ENCODE results near the gene PRR29. TPM values are rescaled to one million over a fixed set of nuclear protein-coding genes. Genes with fewer than 3 reads are reported as not detected.

PRR29 gene
- total RNA-seq, 1 donor from 2014 or later: 3.7 TPM

DNA sequence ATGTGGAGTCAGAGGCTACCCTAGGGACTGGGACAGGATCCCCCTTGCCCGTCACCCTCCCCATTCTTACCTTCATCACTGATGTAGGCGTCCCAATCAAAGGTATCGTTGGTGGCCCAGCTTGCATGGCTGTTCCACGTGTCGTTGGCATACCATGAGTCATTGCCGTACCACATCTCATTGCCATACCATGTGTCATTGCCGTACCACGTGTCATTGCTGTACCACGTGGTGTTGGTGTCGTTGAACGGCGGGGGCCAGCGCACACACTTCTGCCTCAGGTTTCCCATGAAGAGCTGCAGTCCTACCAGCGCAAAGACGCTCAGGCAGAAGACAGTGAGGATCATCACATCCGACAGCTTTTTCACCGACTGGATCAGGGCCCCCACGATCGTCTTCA is 30.2 kb upstream of the PRR29 start:
- Mint-ChIP-seq H3K36me3 (ENCODE audit: insufficient read depth) (no peaks in the 10 kb centered on the region), H3K27ac (no peak overlapping the region), H3K9me3 (ENCODE audit: low read depth) (no peaks in the 10 kb centered on the region), H3K4me3 (ENCODE audit: low read depth) (no peak overlapping the region), H3K4me1 (ENCODE audit: low read depth) (no peaks in the 10 kb centered on the region), H3K27me3 (peaks cover 33% of the 10 kb centered on the region)
- no peak for DNase-seq (ENCODE audit: low spot score, unreplicated experiment)
- TF ChIP-seq, protein P1, sequence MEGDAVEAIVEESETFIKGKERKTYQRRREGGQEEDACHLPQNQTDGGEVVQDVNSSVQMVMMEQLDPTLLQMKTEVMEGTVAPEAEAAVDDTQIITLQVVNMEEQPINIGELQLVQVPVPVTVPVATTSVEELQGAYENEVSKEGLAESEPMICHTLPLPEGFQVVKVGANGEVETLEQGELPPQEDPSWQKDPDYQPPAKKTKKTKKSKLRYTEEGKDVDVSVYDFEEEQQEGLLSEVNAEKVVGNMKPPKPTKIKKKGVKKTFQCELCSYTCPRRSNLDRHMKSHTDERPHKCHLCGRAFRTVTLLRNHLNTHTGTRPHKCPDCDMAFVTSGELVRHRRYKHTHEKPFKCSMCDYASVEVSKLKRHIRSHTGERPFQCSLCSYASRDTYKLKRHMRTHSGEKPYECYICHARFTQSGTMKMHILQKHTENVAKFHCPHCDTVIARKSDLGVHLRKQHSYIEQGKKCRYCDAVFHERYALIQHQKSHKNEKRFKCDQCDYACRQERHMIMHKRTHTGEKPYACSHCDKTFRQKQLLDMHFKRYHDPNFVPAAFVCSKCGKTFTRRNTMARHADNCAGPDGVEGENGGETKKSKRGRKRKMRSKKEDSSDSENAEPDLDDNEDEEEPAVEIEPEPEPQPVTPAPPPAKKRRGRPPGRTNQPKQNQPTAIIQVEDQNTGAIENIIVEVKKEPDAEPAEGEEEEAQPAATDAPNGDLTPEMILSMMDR (IDR thresholded peaks at IDR 0.05; ENCODE audit: unreplicated experiment): no peak

DNA sequence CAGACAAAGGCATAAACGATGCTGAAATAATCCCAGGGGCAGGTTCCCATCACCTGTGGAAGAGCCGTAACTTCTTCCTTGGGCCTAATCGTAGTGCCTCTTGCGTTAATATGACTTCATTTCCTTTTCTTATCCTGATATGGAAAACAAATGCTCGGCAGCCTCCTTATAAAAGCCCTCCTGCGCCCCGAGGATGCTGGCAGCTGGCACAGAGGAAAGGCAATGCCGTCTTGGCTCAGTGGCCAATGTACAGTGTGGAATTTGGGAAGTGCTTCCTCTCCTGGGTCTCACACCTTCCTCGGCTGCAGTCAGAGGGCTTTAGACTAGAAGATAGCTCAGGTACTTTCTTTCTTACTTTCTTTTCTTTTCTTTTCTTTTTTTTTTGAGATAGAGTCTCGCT is 28.9 kb upstream of the PRR29 start:
- Mint-ChIP-seq H3K27ac (no peak overlapping the region), H3K4me1 (ENCODE audit: low read depth) (no peaks in the 10 kb centered on the region), H3K27me3 (peaks cover 27% of the 10 kb centered on the region), H3K4me3 (ENCODE audit: low read depth) (no peak overlapping the region), H3K9me3 (ENCODE audit: low read depth) (no peaks in the 10 kb centered on the region), H3K36me3 (ENCODE audit: insufficient read depth) (no peaks in the 10 kb centered on the region)
- TF ChIP-seq, protein P1 (IDR thresholded peaks at IDR 0.05; ENCODE audit: unreplicated experiment): no peak
- DNase-seq (ENCODE audit: low spot score, unreplicated experiment): no peak

DNA sequence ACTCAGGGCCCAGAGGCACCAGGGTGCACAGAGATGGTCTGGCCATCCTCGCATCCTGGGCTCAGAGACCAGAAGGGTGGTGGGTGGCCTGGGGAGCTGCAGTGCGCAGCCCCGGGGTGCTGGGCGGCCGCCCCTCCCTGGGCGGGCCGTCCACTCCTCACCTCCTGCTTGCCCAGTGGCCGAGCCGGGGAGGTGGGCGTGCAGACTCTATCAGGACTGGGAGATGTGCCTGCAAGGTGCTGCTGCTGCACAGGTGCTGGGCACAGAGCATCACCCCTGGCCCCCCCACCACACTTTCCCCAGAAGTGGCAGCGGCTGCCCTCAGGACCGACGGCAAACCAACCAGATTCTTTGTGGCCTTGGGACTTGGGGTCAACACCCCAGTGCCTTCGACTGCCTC is 25.4 kb upstream of the PRR29 start, which contains the start of gene SCN4A:
SCN4A (minus strand) TSS at position 123 of the 400 bp plus-strand sequence; CDS start at position 46, 77 bp downstream.
- H3K36me3 Mint-ChIP-seq (ENCODE audit: insufficient read depth): no peaks in the 10 kb centered on the region
- TF ChIP-seq, protein P1 (IDR thresholded peaks at IDR 0.05; ENCODE audit: unreplicated experiment): no peak
- no peak for DNase-seq (ENCODE audit: low spot score, unreplicated experiment)
- H3K4me3 Mint-ChIP-seq (ENCODE audit: low read depth): no peak within 1 kb of the TSS
- H3K27ac Mint-ChIP-seq: no peak within 1 kb of the TSS
- no peaks in the 10 kb centered on the region for H3K4me1 Mint-ChIP-seq (ENCODE audit: low read depth)
- no peaks in the 10 kb centered on the region for H3K9me3 Mint-ChIP-seq (ENCODE audit: low read depth)
- peaks cover 20% of the 10 kb centered on the region for H3K27me3 Mint-ChIP-seq

DNA sequence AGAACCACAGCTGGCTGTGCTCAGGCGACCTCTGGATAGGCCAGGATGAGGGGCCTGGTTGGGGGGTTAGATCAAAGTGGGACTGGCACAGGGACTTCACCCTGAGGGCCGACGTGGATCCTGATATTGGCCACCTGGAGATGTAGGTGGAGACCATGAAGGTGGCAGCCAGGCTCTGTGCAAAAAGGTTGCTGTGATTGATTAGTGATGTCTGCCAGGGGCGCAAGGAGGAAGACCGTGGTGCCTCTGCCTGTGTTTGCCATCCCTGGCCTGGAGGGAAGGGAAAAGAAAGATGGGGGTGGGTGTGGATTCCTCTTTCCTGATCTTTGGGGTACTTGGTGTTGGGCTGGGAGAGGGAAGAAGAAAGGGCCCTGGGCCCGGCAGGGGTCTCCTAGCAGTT is 24.9 kb upstream of the PRR29 start:
- H3K27me3 Mint-ChIP-seq: peaks cover 17% of the 10 kb centered on the region
- H3K27ac Mint-ChIP-seq: no peak overlapping the region
- H3K9me3 Mint-ChIP-seq (ENCODE audit: low read depth): no peaks in the 10 kb centered on the region
- H3K4me1 Mint-ChIP-seq (ENCODE audit: low read depth): no peaks in the 10 kb centered on the region
- DNase-seq (ENCODE audit: low spot score, unreplicated experiment): no peak
- TF ChIP-seq, protein P1 (IDR thresholded peaks at IDR 0.05; ENCODE audit: unreplicated experiment): no peak
- H3K4me3 Mint-ChIP-seq (ENCODE audit: low read depth): no peak overlapping the region
- no peaks in the 10 kb centered on the region for H3K36me3 Mint-ChIP-seq (ENCODE audit: insufficient read depth)

DNA sequence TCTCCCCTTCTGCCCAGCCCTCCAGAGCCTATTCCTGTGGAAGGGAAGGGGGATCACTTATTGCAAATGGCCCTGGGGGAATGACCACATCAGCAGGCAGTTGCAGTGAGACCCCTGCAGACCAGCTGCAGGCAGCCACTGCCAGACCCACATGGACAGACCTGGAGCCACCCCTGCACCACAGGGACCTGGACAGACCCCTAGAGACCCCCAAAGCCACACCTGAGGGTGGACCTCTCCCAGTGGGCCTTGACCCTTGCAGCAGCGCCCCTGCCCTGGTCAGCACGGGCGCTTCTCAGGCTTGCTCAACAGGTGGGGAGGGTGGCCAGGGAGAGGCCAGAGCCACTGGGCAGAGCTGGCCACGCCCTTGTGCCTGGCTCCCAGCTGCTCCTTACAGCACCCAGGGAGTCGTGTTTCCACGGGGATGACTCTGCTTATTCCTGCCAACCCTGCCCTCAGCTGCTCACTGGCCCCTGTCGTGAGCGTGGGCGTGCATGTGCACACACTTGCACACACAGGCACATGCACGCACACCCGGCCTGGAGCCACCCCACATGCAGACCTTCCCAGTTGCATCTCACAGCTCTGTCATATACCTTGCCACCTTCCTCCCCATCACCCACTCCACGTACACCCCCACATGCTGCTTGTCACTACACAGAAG is 24.1 kb upstream of the PRR29 start:
- H3K9me3 Mint-ChIP-seq (ENCODE audit: low read depth): no peaks in the 10 kb centered on the region
- H3K4me3 Mint-ChIP-seq (ENCODE audit: low read depth): no peak overlapping the region
- TF ChIP-seq, protein P1 (IDR thresholded peaks at IDR 0.05; ENCODE audit: unreplicated experiment): no peak
- no peaks in the 10 kb centered on the region for H3K36me3 Mint-ChIP-seq (ENCODE audit: insufficient read depth)
- H3K27me3 Mint-ChIP-seq: peaks cover 12% of the 10 kb centered on the region
- no peak overlapping the region for H3K27ac Mint-ChIP-seq
- H3K4me1 Mint-ChIP-seq (ENCODE audit: low read depth): no peaks in the 10 kb centered on the region
- no peak for DNase-seq (ENCODE audit: low spot score, unreplicated experiment)

Measured in progenitor cell of endocrine pancreas (in vitro differentiated cells).